SK-N-SH (cell line): ENCODE data around the gene HBG1. TPM values are rescaled to one million over a fixed set of nuclear protein-coding genes. Genes with fewer than 3 reads are reported as not detected.

ENCODE experiments used
- CTCF ChIA-PET: fragments of 300-600, 350-600 bp; formaldehyde crosslinking; extraction: SDS; loops from one replicate; lab custom pipeline; 2021; lab: Yijun Ruan, JAX
- POLR2A ChIA-PET: fragments of 350-600 bp; sonication (Branson Sonifier 250); formaldehyde crosslinking; extraction: SDS; loops from one replicate; lab custom pipeline; 2020; ENCODE audit warnings: antibody characterized with exemption, inconsistent platforms; lab: Yijun Ruan, JAX
- DNase-seq: peaks from one replicate; pipeline ENCODE4 v3.0.0; 2012
- H2AFZ ChIP-seq: fragments of 200-600 bp; sonication (generic); 2 replicates; pipeline ENCODE4 v1.8.1; 2016; ENCODE audit warnings: antibody characterized with exemption, mild to moderate bottlenecking, low read depth
- H3F3A ChIP-seq: fragments of 200-600 bp; sonication (generic); replicated peaks from 2 replicates; pipeline ENCODE3; 2016; ENCODE audit warnings: antibody characterized with exemption, mild to moderate bottlenecking; ENCODE audit not compliant: insufficient read depth
- H3K27ac ChIP-seq, 2 experiments: fragments of 200-500 bp in 1 of 2; fragments of 200-600 bp in 1 of 2; sonication (Bioruptor generic) in 1 of 2; sonication (generic), shearing (Covaris generic) in 1 of 2; 2 replicates each; pipeline versions ENCODE4 v1.5.1 to v1.6.1; 2014 to 2016; ENCODE audit warnings: low read depth in 2 of 2, inconsistent platforms in 1 of 2, low read length in 1 of 2, mild to moderate bottlenecking in 1 of 2, mixed read lengths in 1 of 2
- H3K27me3 ChIP-seq: fragments of 200-600 bp; sonication (generic), shearing (Covaris generic); 2 replicates; pipeline ENCODE4 v1.6.1; 2016; ENCODE audit warnings: mixed run types; ENCODE audit not compliant: insufficient read depth
- H3K36me3 ChIP-seq, 2 experiments: fragments of 200-500 bp in 1 of 2; fragments of 200-600 bp in 1 of 2; sonication (Bioruptor generic) in 1 of 2; sonication (generic) in 1 of 2; replicated peaks in 1 of 2; 2 replicates each; pipeline versions ENCODE3 to v1.5.1; 2014 to 2016; ENCODE audit warnings: low read length in 1 of 2, mild to moderate bottlenecking in 1 of 2; ENCODE audit not compliant: insufficient read depth in 2 of 2, control insufficient read depth in 1 of 2
- H3K4me1 ChIP-seq, 2 experiments: fragments of 200-500 bp in 1 of 2; fragments of 200-600 bp in 1 of 2; sonication (Bioruptor generic) in 1 of 2; sonication (generic), shearing (Covaris generic) in 1 of 2; 2 replicates each; pipeline versions ENCODE4 v1.5.1 to v1.6.1; 2014 to 2016; ENCODE audit warnings: low read depth in 1 of 2, low read length in 1 of 2, mixed run types in 1 of 2; ENCODE audit not compliant: insufficient read depth in 2 of 2, control insufficient read depth in 1 of 2
- H3K4me2 ChIP-seq: fragments of 200-600 bp; sonication (generic), shearing (Covaris generic); 2 replicates; pipeline ENCODE4 v1.6.1; 2017; ENCODE audit warnings: mixed run types
- H3K4me3 ChIP-seq, 2 experiments: fragments of 200-500 bp in 1 of 2; fragments of 200-600 bp in 1 of 2; sonication (Bioruptor generic) in 1 of 2; sonication (generic), shearing (Covaris generic) in 1 of 2; 2 replicates each; pipeline versions ENCODE4 v1.5.1 to v1.8.1; 2014 to 2016; ENCODE audit warnings: low read depth in 2 of 2, inconsistent platforms in 1 of 2, low read length in 1 of 2, mild to moderate bottlenecking in 1 of 2, mixed read lengths in 1 of 2, moderate library complexity in 1 of 2
- H3K79me2 ChIP-seq: fragments of 200-600 bp; sonication (generic); 2 replicates; pipeline ENCODE4 v1.8.1; 2017; ENCODE audit warnings: mild to moderate bottlenecking; ENCODE audit not compliant: insufficient read depth
- H3K9ac ChIP-seq: fragments of 200-600 bp; sonication (generic); 2 replicates; pipeline ENCODE4 v1.6.1; 2017; ENCODE audit warnings: mixed run types
- H3K9me2 ChIP-seq: fragments of 200-600 bp; sonication (generic); 2 replicates; pipeline ENCODE4 v1.6.1; 2017; ENCODE audit warnings: mixed run types
- H3K9me3 ChIP-seq: fragments of 200-600 bp; sonication (generic); 2 replicates; pipeline ENCODE4 v1.6.1; 2017; ENCODE audit warnings: mixed run types, mild to moderate bottlenecking, moderate library complexity
- H4K20me1 ChIP-seq: fragments of 200-600 bp; sonication (generic); 2 replicates; pipeline ENCODE4 v1.6.1; 2017; ENCODE audit warnings: mild to moderate bottlenecking, mixed run types; ENCODE audit not compliant: insufficient read depth
- CHD2 ChIP-seq: fragments of 150-350 bp; IDR thresholded peaks from 2 replicates; pipeline ENCODE4 v1.6.1; 2018; ENCODE audit warnings: low read length; ENCODE audit not compliant: partially characterized antibody
- EZH2phosphoT487 ChIP-seq: fragments of 200-600 bp; sonication (generic); IDR thresholded peaks from 2 replicates; pipeline ENCODE4 v1.6.1; 2017; ENCODE audit warnings: low read depth, mixed run types, mild to moderate bottlenecking, antibody characterized with exemption, moderate library complexity, borderline replicate concordance
- FOXM1 ChIP-seq: IDR thresholded peaks from 2 replicates; pipeline ENCODE4 v1.4.0; 2012; ENCODE audit warnings: low read depth, mild to moderate bottlenecking
- GABPA ChIP-seq: IDR thresholded peaks from 2 replicates; pipeline ENCODE4 v1.4.0; 2012; ENCODE audit warnings: low read depth, mild to moderate bottlenecking
- GATA2 ChIP-seq: sonication (generic); formaldehyde crosslinking; IDR thresholded peaks from 2 replicates; pipeline ENCODE4 v1.5.0; 2020; ENCODE audit warnings: mild to moderate bottlenecking, missing genetic modification reagents
- JUND ChIP-seq: IDR thresholded peaks from 2 replicates; pipeline ENCODE4 v1.4.0; 2012
- MAX ChIP-seq: IDR thresholded peaks from 2 replicates; pipeline ENCODE4 v1.4.0; 2012; ENCODE audit warnings: low read depth
- MEF2A ChIP-seq: IDR thresholded peaks from 2 replicates; pipeline ENCODE4 v1.4.0; 2012; ENCODE audit warnings: low read depth, borderline replicate concordance
- NRF1 ChIP-seq: IDR thresholded peaks from 2 replicates; pipeline ENCODE4 v1.6.1; 2012; ENCODE audit warnings: low read depth, mild to moderate bottlenecking, low read length
- PBX3 ChIP-seq: IDR thresholded peaks from 2 replicates; pipeline ENCODE4; 2012
- POLR2AphosphoS5 ChIP-seq: IDR thresholded peaks from 2 replicates; pipeline ENCODE4 v1.6.1; 2012; ENCODE audit warnings: low read depth, low read length
- RAD21 ChIP-seq: IDR thresholded peaks from 2 replicates; pipeline ENCODE4 v1.6.1; 2012; ENCODE audit warnings: mild to moderate bottlenecking, low read length
- REST ChIP-seq: IDR thresholded peaks from 2 replicates; pipeline ENCODE4 v1.6.1; 2012; ENCODE audit warnings: mild to moderate bottlenecking, low read depth, low read length, moderate library complexity
- RXRA ChIP-seq: IDR thresholded peaks from 2 replicates; pipeline ENCODE4 v1.4.0; 2012; ENCODE audit warnings: low read depth, mild to moderate bottlenecking, borderline replicate concordance
- SIN3A ChIP-seq: IDR thresholded peaks from 2 replicates; pipeline ENCODE4 v1.6.1; 2012; ENCODE audit warnings: low read depth, mild to moderate bottlenecking, low read length, moderate library complexity, borderline replicate concordance
- TAF1 ChIP-seq: IDR thresholded peaks from 2 replicates; pipeline ENCODE4 v1.6.1; 2012; ENCODE audit warnings: low read depth, mild to moderate bottlenecking, low read length, moderate library complexity, borderline replicate concordance
- TCF12 ChIP-seq: IDR thresholded peaks from 2 replicates; pipeline ENCODE4 v1.4.0; 2012
- TEAD4 ChIP-seq: IDR thresholded peaks from 2 replicates; pipeline ENCODE4 v1.4.0; 2012; ENCODE audit warnings: mild to moderate bottlenecking, borderline replicate concordance; ENCODE audit not compliant: insufficient read depth
- USF1 ChIP-seq: IDR thresholded peaks from 2 replicates; pipeline ENCODE4 v1.4.0; 2012; ENCODE audit warnings: low read depth, borderline replicate concordance
- USF2 ChIP-seq: fragments of 150-350 bp; IDR thresholded peaks from 2 replicates; pipeline ENCODE4 v1.6.1; 2017; ENCODE audit warnings: antibody characterized with exemption, low read length, low read depth, borderline replicate concordance
- WGBS: methylation state at CpG from one replicate; pipeline ENCODE4 v1.1.6; 2017; ENCODE audit warnings: low lambda C conversion rate; 5-methylcytosine and 5-hydroxymethylcytosine counted together
- polyA plus RNA-seq, 3 experiments: library from polyadenylated mRNA; depleted of rRNA; stranded (reverse); fragments of >200 nt; gene quantifications; 2 replicates each; pipeline ENCODE4 v1.2.3, GENCODE V29; 2012

HBG1 gene
- polyA plus RNA-seq, 1 of the 3 experiments (the other 2 are of a cell fraction), result not detected

- Histone ChIP-seq H3K27me3 (no peaks in the 10 kb centered on the region), H3K9me3 (no peaks in the 10 kb centered on the region), H3K4me2 (no peak within 1 kb of the TSS), H3K27ac (no peak within 1 kb of the TSS), H3K4me3 (no peak within 1 kb of the TSS), H3K9ac (no peak within 1 kb of the TSS), H2AFZ (no peak within 1 kb of the TSS), H3K9me2 (no peaks in the 10 kb centered on the region), H3K4me1 (no peaks in the 10 kb centered on the region), H3K79me2 (no peaks in the 10 kb centered on the region), H3F3A (no peaks in the 10 kb centered on the region), H3K36me3 (no peaks in the 10 kb centered on the region), H4K20me1 (no peaks in the 10 kb centered on the region)
- WGBS, result 3% methylated on average over 2 of the region's 2 CpGs
- POLR2A ChIA-PET, result no interaction called here
- TF ChIP-seq USF1 (no peak), JUND (no peak), PBX3 (no peak), TAF1 (no peak), SIN3A (no peak), GATA2 (no peak), FOXM1 (no peak), TEAD4 (no peak), EZH2phosphoT487 (no peak), RXRA (no peak), POLR2AphosphoS5 (no peak), GABPA (no peak), REST (no peak), TCF12 (no peak), USF2 (no peak), RAD21 (no peak), MAX (no peak), CHD2 (no peak), MEF2A (no peak), NRF1 (no peak)
- CTCF ChIA-PET, result no interaction called here
- DNase-seq, result no peak
These were observed 15.2 kb downstream of the HBG1 start, which contains the start of gene HBD for GRCh38 chr11:5234381-5234834. TSS of gene HBD (minus strand) at chr11:5234483. CDS start at chr11:5234433, 50 bp downstream.
